Stimulated activated CD4-positive, alpha-beta T cell treated with anti-CD3 and anti-CD28 coated beads, Interleukin-2, amount 100 ng/mL, for 24 hours (primary cell): Measurements from ENCODE around the gene DNAJC2.

ENCODE experiments used
- DNase-seq, 2 donors: peaks; one replicate each; pipeline ENCODE4 v3.0.0-alpha.2; 2020

Gene DNAJC2, protein sequence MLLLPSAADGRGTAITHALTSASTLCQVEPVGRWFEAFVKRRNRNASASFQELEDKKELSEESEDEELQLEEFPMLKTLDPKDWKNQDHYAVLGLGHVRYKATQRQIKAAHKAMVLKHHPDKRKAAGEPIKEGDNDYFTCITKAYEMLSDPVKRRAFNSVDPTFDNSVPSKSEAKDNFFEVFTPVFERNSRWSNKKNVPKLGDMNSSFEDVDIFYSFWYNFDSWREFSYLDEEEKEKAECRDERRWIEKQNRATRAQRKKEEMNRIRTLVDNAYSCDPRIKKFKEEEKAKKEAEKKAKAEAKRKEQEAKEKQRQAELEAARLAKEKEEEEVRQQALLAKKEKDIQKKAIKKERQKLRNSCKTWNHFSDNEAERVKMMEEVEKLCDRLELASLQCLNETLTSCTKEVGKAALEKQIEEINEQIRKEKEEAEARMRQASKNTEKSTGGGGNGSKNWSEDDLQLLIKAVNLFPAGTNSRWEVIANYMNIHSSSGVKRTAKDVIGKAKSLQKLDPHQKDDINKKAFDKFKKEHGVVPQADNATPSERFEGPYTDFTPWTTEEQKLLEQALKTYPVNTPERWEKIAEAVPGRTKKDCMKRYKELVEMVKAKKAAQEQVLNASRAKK

GRCh38 chr7:103344453-103345149 lies at the start of gene DNAJC2:
Gene DNAJC2, minus strand, starts transcription at chr7:103344767. Its CDS starts 145 bp downstream, at chr7:103344622.
- DNase-seq: peak; percentile 85 to 87

- DNase-seq: no peak
Observed at GRCh38 chr7:103391976-103392375, 47.4 kb upstream of the DNAJC2 start.

- no peak for DNase-seq
Observed at GRCh38 chr7:103391150-103391549, 46.6 kb upstream of the DNAJC2 start.

GRCh38 chr7:103389263-103389662 lies 44.7 kb upstream of the DNAJC2 start:
- DNase-seq: no peak

GRCh38 chr7:103388469-103389140 lies 44.0 kb upstream of the DNAJC2 start:
- DNase-seq: no peak

DNA sequence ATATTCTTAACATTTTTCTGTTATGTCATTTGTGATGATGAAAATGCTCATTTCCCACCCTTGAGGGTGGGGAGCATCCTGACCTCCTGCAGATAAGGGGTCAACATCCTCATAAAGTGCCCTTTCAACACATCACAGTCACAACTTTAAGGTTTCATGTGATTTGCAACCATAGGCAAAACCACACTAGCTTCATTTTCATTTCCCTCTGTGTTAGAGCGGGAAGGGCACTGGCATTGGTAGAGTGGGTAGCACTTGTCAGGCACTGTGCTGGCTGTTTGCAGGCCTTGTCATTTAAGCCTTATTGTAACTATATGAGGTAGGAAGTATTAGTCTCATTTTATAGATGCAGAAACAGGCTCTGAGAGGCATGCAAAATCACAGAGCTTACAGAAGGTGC lies 42.7 kb upstream of the DNAJC2 start:
- DNase-seq: no peak

- DNase-seq: no peak
Observed at GRCh38 chr7:103382032-103382402, 37.5 kb upstream of the DNAJC2 start.

- DNase-seq: no peak
Observed at GRCh38 chr7:103381280-103382031, 36.9 kb upstream of the DNAJC2 start.

- no peak for DNase-seq
Observed at GRCh38 chr7:103380395-103381191, 36.0 kb upstream of the DNAJC2 start.

- no peak for DNase-seq
Observed at GRCh38 chr7:103379270-103379975, 34.9 kb upstream of the DNAJC2 start.

GRCh38 chr7:103373866-103374643 lies 29.5 kb upstream of the DNAJC2 start:
- DNase-seq: no peak

DNA sequence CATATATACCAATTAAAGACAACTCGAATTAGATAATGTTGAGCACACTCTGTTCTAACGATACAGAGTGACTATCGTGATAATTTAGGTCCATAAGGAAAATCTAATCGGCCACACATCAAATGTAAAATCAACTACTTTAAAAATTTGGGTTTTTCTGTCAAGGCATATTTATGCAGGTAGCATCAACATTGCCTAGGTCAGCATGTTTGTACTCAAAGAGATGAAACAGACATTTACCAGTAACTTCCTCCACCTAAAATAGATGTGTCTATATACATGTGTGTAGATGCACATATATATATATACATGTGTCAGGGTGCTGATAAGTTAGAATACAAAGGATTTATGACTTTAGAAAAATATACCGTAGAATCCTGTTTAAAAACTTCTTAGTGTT lies 24.9 kb upstream of the DNAJC2 start:
- DNase-seq: no peak

DNA sequence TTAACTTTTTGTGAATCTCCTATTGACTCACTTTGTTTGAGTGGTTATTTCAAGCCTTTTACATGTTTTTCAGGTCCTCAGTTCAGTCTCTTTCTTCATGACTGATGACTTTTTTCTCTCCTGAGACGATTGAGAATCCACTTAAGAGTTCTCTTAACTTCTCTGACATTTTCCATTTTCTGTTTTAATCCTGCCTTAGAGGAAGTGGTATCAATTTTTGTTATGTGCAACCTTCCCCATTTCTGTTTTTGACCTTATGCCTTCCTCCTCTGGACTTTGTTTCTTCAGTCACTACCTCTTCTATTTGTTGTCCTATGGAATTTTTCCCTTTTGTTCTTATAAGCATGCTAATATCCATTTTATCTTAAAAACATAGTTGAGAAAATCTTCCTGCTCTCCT lies 5.2 kb upstream of the DNAJC2 start:
- no peak for DNase-seq

GRCh38 chr7:103348959-103349358 lies 4.4 kb upstream of the DNAJC2 start:
- DNase-seq: no peak

DNA sequence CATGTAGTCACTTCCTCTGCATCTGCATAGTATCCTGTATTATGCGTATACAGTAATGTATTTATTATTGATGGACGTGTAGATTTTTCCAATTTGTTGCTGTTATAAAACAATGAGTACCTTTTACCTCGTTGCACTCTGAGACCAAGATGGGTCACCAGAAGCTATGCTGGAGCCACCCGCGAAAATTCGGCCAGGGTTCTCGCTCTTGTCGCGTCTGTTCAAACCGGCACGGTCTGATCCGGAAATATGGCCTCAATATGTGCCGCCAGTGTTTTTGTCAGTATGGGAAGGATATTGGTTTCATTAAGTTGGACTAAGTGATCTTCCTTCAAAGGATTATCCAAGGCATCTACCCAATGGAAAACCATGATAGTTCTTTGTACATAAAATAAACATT lies 3.9 kb upstream of the DNAJC2 start:
- peak in 1 of 2 donors; percentile 15 for DNase-seq

GRCh38 chr7:103347507-103348267 lies 3.1 kb upstream of the DNAJC2 start, which contains the start of gene PSMC2:
Gene PSMC2, plus strand, starts transcription at chr7:103347643. Its CDS starts 69 bp downstream, at chr7:103347712.
- DNase-seq: peak; percentile 77 to 85

- no peak for DNase-seq
Observed at GRCh38 chr7:103346396-103346795, 1.8 kb upstream of the DNAJC2 start.

DNA sequence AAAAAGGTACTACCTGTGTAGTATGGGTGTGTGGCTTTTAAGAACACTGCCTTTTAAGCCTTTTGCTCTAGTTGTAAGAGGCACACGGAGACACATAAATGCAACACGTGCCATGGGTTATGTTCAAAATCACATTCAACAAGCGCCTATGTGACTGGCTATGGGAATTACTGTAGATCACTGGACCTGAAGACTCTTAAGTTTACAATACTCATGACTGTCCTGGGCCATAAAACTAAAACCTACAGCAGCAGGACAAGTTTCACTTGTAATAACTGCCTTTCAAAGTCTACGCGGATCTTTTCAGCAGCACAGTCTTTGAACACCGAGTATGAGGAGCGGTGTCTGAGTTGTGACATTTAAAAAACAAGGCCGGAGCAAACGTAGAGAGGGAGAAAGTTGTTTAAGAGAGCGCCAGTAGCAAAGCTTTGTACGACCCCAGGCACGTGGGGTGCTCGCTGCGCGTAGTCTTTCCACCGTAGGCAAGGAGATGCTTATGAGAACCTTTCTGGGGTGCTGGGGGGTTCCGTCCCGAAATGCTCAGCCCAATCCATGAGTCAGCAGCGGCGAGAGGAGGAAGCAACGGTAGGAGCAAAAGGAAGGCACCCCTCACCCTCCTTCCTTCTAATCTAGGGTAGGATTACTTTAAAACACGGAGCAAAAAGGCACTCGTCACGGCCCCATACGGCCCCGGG lies 662 bp downstream of the DNAJC2 start:
- peak; percentile 42 to 48 for DNase-seq

GRCh38 chr7:103343332-103343731 lies 1.2 kb downstream of the DNAJC2 start:
- no peak for DNase-seq
